GM20000 (cell line): Measurements from ENCODE around the gene DSG1.

Source experiments
- DNase-seq: peaks from one replicate; pipeline ENCODE4 v3.0.0; 2012; ENCODE audit warnings: low spot score
- CTCF ChIP-seq: IDR thresholded peaks from 2 replicates; pipeline ENCODE4 v1.5.1; 2012; ENCODE audit warnings: mild to moderate bottlenecking, control low read depth; ENCODE audit errors: extremely low read depth, missing control alignments

Gene DSG1

DNA sequence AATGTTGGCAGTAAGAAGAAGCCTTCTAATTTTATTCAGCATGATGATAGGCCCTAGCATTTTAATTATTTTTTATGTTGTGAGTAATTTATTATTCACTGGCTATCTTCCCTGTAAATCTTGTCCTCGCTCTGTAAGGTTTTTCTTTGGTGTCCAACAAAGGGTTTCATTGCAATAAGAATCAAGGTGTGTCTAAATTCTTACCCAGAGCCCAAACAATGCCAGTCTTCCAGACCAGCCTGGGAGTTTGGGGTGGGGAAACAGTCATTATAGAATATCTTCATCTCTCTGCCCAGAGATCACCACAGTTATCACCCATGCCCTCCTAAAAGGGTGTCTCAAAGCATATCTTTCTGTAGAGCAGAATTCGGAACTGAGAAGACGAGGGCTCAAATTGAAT, 58.5 kb downstream of the DSG1 start, which contains the start of gene DSG4:
DSG4 (plus strand) TSS at position 301 of the 400 bp plus-strand sequence. CDS start 135 bp downstream, outside the sequence.
- TF ChIP-seq CTCF = no peak

GRCh38 chr18:31380912-31381311, 63.0 kb downstream of the DSG1 start:
- no peak for DNase-seq
- TF ChIP-seq CTCF = no peak

More for the DNA sequence above, 58.5 kb downstream of the DSG1 start, which contains the start of gene DSG4:
- DNase-seq = no peak

GRCh38 chr18:31382107-31382506, 64.1 kb downstream of the DSG1 start:
- TF ChIP-seq CTCF = no peak
- no peak for DNase-seq

GRCh38 chr18:31386741-31387140, 68.8 kb downstream of the DSG1 start:
- no peak for DNase-seq

GRCh38 chr18:31393286-31393685, 75.3 kb downstream of the DSG1 start:
- no peak for TF ChIP-seq CTCF
- no peak for DNase-seq

More at GRCh38 chr18:31386741-31387140, 68.8 kb downstream of the DSG1 start:
- no peak for TF ChIP-seq CTCF

DNA sequence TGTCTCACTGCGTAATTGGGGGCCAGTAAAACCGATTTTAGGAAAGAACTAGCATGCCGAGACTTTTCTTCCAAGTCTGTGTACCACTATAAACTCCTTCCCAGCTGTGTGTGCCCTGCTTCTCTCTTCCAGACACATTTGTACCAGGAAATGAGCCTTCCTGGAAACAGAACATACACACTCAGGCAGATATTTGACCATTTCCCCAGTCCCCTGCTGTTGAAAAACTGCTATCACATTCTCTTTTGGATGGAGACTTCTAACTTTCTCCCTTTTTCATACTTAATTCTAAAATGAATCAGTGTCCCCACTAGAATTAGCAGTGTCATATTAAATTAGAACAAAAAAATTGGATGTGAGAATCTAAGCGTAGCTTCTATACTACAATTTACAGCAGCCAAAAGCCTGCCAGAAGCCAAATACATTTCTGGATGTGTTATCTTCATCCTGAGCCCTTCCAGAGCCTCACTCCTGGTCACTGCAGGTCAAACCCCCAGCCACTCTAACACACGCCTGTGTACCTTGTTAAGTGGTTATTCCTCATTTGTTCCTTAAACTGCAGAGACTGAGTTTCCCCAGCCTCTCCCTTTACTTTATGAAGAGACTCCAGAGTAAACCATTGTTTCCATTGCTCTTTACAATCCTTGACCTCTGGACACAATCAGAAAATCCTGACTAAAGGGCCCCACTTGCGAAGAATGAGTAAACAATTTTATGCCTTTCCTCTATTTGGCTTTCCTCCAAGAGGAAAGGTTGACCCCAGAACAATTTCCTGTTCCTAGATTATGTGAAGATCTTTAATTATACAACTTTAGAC, 79.0 kb downstream of the DSG1 start:
- TF ChIP-seq CTCF = no peak
- no peak for DNase-seq

DNA sequence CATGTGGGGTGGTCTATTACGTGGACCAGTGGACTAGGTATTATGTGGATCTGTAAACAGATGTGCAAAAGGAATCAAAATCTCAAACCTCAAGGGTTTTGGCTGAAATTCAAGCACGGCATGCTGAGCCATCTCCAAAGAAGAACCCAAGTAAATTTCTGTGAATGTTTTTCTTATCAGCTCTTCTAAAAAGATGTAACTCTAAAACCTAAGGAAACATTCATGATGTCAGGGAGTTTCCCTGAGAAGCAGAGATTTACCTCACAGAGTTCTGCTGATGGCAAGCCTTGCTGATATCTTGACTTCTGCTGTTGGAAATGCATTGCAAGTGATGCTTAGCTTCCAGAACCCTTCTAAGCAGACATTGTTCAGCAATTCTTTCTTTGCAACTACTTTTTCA, 80.2 kb downstream of the DSG1 start:
- TF ChIP-seq CTCF = no peak
- DNase-seq = no peak
